Myocyte (in vitro differentiated cells): Measurements from ENCODE around the gene NOX3. TPM values are rescaled to one million over a fixed set of nuclear protein-coding genes. Genes with fewer than 3 reads are reported as not detected.

ENCODE experiments used
- DNase-seq: peaks from one replicate; pipeline ENCODE4 v3.0.0-alpha.2; 2012; ENCODE audit warnings: low read depth
- total RNA-seq: library from RNA; depleted of rRNA; stranded (reverse); fragments of >200 nt; gene quantifications from 2 replicates; pipeline ENCODE4 v1.2.3, GENCODE V29; 2014

The NOX3 gene
- total RNA-seq, 1 donor from 2014 or later: not detected

DNA sequence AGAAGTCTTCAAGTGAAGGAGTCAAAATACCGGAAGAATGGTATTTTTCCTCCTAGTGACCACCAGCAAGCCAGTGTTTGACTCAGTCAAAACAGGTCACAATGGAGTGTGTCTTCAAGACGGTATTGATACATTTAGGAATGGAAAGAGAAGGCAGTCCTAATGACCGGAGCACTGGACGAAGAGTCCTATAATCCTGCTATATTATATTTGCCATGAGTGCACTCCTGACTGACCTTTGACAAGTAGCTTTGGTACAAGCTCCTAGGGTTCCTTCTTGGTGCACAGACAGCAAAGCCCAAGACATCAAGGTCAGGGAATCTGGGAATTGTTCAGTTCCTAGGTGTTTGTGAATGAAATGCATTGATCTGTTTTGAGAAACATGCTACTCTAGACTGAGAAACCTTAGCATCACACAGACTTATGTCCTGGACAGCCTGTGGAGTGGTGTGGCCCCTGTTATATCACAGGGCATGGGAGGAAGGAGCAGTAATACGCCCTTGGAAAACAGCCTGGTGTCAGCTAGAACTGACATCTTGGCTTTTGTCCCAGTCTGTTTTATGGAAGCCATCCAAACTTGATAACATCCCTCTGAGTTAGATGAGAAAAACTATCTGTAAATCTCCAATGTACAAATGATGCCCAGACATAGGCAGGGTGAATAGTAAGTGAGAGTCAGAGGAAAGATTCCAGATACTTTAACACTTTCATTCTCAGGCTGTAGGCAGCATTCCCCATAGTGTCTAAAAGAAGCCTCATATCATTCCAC is 18.5 kb downstream of the NOX3 start:
- DNase-seq: peak; percentile 10

DNA sequence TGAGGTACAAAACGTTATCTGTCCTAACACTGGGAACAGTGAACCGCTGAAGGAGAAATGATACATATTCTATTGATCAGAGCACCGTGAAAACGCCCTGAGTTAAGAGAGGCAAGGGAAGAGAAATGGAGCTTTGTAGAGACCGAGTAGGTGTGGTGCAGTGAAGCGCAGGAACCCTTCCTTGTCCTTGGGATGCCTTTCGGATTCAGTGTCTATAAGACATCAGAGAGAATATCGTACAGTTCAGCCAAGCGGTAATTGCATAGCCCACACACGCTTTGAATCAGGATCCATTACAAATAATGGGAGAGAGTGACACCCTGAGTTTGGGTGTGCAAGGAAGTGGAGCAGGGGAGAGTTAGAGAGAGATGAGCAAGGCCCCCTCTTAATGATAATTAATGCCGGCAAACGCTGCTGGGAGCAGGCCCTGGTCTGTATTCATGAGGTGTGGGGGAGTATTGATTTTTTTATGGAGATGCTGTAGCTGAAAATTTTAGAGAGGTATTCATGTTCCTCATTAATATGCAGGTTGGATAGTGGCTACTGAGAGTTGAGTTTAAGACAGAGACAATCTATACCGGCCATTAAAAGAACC is 20.7 kb downstream of the NOX3 start:
- no peak for DNase-seq

DNA sequence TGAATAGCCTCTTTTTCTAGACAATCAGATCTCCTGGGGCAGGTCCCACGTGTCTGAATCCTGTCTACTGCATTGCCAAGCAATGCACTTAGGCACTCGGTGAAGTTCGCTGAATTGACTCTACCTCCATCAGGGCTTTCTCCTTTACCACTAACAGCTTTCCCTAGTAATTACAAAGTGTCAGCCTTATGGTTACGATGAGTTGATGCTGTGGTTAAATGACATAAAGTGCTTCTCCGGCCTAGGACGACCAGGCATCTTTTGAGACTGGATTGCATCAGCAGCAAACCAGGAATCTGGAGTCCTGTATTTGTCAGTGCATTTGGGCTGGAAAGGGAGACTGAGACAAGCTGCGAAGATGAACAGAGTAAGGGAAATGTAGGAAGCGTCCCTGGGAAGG is 21.5 kb downstream of the NOX3 start:
- DNase-seq: no peak

DNA sequence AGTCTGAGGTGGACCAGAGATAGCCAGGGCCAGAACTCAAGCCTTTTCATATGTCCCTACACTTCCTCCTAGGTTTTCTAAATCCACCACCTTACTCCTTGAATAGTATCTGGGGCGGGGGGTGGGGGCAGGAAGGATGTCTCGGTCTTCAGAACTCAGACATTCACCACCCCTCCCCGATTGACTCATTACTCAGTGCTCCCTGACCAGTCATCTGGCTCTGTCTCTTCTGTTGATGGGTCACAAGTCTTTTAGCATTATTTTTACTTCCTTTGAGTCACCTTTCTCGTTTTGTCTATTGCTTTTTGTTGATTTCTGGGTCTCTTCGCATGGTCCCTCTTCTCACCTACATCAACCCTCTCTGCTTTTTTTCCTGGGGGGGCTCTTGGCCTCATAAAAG is 23.3 kb downstream of the NOX3 start:
- DNase-seq: no peak

DNA sequence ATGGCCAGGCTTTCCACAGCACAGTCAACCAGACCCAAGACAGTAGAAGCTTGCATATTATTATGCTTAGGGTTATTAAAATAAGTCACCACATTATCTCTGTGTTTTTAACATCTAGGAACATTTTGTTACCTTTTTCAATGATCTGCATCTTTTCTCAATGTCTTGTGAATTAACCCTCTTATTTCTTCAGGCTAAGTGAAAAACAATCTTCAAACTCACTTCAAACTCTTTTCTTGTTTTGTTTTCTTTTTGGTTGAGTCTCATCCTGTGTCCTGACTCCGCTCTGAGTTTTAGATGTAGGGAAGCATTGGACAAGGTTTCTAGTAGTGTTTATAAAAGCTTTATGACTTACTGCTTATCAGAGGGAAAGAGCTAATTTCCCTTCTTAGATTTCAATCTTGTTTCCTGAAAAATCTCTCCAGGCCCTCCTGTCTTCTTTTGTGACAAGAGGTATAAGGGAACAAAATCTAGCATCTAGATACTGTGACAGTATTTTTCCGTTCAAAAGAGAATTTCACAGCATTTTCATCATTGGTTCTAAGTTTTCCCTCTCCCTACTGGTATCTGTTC is 26.2 kb downstream of the NOX3 start:
- no peak for DNase-seq

DNA sequence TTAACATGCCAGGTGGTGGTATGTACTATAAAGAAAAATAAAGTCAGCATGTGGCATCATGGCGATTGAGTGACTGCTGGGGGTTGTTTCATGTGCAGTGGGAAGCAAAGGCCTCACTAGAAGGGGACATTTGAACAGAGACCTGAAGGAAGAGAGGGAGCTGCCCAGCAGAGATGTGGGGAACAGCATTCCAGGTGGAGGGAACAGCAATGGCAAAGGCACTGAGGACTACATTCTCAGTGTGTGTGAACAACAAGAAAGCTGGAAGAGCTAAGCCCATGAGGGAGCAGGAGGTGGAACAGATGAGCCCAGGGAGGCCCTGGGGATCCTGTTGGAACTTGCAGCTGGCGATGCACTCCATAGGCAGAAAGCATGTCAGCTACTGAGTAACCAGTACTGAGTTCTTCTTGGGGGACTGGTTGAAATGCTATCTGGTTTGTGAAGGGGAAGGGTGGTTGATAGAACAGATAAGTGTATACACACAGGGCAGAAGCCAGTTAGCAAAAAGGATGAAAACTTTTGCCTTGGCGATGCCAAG is 29.2 kb downstream of the NOX3 start:
- DNase-seq: no peak

DNA sequence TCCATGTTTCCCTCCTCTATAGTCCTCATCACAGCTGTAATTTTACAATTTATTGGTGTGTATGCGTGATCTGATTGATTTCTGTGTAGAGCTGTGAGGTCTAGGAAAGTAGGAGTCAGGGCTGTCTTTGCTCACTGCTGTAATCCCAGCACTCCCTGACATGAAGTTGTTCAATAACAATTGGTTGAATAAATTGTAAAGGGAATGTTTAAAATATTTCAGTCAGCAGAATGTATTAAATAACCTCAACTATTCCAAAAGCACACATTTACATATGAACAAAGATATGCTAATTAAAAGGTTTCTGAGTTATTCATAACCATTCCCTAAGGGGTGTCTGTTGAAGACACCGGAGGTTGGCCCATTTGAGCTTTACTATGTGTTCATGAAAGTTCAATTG is 31.5 kb downstream of the NOX3 start:
- no peak for DNase-seq

DNA sequence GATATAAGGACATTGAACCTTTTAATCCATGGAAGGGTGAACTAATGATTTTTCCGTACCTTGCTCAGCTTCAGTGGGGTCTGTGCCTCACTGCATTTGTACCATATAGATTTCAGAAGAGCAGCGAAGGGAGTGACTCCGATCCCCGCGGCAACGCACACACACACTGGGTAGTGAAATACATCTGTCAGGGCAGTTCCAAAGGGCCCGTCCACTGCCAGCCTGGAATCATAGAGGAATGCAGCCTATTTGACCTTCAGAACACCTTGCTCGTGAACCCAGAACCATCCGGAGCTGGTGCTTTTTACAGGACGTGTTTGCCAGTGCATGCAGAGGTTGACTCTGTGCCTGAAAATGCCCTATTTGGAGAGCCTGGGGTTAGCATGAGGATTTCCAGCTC is 33.0 kb downstream of the NOX3 start:
- no peak for DNase-seq

DNA sequence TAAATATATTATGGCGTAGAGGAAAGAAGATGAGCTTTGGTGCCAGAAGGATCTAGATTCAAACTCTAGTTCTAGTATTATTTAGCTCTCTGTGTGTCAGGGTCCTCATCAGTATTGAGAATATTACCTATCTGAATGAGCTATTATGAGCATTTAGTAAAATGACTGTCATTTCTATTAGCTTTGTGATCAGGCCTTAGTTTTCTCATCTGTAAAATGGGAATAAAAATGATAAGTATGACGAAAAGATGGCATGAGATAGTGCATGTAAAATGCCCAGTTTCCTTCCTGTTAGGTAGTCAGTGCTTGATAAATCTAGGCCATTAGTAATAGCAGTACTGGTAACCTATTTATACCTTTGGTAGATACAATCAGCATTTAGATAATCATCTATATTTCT is 35.1 kb downstream of the NOX3 start:
- no peak for DNase-seq

DNA sequence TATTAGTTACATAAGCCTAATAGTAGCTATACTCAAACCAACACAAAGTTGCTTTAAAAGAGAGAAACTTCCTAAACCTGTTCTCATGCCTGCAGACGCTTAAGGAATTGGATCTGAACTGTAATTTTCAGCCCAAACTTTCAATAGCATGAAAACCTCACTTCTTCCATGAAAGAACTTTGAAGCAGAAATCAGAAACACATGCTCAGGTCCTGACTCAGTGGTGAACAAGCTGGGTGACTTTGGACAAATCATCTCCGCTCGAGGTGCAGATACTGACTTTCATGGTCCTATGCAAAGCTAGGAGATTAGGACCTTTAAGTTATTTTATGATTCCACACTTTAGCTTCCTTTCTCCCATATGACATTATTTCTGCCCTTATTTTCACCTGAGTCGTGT is 36.5 kb downstream of the NOX3 start:
- no peak for DNase-seq

DNA sequence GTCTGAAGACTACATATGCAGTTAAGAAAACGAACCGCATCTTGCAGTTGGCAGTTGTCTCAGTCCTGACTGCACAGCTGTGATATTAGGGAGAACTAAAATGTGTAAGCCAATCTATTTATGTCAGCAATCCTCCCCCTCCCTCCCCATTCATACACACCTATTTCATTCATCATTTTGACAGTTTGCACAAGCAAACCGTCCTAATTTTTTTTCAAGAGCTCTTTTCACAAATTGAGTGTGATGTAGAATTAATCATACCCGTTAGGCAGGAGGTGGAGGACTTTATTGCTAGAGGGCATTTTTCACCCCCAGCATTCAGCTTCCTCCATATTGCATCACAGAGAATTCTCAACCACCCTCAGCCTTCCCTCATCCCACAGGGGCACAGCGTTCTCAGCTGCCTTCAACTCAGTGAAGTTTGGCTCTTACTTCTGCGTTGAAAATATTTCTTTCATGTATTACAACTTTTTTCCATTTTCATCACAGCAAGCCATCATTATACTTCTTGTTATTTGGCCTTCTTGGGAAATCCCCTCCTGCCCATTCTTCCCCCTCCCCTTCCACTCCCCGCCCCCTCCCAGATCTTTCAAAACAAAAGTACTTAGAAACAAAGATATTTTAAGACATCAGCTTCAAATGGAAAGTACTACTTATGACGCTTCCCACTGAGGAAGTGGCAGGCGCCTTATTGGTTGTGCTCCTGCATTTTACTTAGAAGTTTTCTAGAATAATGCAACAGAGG is 37.5 kb downstream of the NOX3 start:
- DNase-seq: peak; percentile 59

DNA sequence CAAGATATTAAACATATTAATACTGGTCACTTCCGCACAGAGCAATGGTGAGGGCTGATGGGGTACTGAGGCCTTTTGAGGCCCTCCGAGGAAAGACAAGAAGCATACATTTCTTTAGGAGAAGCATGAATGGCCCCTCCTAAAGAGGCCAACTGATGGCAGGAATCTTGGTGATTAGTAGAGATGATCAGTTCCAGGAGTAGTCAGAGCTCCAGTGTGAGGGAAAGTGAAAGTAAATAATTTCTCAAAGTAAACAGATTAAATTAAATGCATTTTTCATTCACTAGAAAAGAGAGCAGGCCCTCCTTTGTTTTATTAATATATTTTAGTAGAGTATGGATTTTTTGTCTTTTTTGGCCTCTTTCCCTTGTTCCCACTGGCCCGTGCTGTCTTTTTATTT is 38.2 kb downstream of the NOX3 start:
- no peak for DNase-seq

DNA sequence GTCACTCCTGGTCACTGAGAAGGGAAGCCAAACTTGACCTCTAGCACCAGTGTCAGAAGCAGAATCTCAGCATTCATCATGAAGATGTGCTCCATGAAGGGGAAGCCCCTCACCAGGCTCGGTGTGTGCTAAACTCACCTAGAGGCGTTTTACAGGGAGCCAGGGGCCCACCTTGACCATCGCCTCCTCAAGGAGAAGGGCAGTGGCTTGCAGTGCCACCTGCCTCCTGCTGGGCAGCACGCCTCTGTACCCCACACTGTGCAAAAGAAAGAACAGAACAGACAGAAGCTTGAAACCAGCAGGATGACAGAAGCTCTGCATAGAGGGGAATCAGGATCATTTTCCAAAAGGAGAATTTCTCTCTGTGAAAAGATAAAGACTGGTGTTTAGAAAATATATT is 39.7 kb downstream of the NOX3 start:
- no peak for DNase-seq

DNA sequence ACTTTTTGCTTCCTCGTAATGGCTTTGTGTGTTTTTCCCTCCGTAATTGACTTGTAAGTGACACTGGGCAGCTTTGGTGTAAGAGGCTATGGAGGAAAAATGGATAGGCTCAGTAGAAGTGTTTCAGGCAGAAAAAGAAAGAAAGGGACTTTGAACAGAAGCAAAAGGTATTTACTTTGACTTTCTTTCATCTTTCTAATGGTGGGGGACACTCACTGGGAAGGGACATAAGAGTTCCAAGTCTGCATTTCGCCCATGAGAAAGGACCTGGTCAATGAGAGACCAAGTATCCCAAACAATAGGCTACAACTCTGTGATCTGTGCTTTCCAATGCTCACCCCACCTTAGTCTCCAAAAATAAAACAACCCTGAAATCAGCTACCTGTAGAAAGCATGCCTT is 41.6 kb downstream of the NOX3 start:
- no peak for DNase-seq

DNA sequence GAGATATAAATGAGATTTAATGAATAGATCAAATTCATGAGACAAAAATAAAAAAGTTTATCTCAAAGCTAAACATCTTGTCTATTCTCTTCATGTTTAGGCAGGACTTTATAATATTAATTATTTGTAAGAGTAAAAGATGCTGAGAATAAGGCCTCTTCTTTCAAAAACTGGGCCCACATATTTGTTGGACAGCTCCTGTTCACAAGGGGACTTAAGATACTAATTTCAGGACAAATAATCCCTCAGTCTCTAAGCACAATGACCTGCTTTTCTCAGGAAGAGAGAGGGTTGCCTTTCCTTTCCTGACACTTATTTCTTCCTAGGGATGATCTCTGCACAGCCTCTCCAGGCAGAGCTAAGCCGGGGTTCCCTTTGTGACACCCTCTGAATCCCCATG is 43.3 kb downstream of the NOX3 start:
- DNase-seq: peak; percentile 13

DNA sequence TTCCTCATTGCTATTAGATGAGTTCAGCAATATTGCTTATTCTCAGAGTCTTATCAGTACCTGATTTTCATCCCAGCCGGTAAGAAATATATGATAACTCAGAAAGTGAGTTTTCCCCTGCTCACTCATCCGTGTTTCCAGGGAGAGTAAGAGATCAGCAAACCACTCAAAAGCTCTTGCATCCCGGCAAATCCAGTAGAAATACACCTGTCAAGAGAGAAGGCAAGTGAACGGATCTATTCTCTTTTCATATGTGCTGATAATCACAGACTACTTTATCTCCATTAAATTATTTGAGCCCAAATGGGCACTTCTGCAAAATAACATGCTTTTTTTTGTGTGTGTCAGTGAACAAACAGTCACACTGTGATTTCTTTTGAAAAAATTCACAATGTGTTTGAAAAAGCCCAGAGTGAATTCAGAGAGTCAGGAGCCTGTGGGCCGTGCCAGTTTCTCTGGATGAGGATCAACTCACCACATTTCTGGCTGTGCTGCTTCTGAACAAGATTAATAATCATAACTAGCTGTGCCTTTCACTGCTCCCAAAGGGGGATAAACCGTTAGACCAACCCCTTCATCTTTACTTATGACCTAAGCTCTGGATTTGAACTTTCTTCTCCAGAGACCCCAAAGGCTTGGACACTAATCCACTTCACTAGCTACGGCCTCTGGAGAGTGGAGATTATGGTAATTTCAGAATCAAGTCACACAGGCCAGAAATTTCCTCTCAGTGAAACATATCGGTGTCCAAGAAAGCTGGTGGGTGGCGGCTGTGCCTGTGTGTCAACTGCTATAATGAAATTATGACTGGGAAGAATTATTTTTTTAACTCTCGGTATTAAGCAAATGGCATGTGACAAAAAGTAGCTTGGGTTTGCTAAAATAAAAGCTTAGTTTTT is 44.2 kb downstream of the NOX3 start:
- no peak for DNase-seq

DNA sequence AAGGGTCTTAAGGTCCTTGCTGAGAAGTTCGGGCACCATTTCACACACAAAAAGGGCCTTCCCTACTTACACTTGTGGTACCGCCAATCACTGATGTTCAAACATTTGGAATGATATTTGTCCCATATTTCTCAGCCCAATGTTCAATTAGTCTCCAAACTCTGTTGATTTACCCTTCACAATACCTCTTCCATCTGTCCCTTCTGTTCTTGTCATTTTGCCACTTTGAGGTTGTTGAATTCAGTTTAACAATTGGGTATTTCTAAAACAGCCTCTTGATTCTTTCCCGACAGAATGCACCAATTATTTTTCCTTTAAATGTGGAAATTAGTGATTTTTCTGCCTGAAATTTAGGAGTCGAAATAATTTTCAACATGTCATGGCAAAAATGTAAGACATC is 46.2 kb downstream of the NOX3 start:
- no peak for DNase-seq

DNA sequence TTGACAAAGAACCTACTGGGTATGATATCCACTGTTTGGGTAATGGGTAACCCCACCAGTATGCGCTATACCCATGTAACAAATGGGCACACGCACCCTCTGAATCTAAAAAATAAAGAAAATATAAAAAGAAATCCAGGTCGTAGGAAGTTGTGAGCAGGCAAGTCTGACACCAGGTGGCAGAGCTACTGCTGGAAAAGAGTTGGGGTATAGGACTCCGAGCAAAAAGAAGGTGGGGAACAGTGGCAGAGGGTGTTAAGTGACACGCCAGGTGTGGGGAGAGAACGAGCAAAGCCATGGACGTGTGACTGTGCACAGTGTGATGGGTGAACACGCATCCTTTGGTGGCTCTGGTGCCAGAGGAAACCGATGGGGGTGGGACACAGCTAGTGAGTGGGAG is 46.7 kb downstream of the NOX3 start:
- DNase-seq: no peak

DNA sequence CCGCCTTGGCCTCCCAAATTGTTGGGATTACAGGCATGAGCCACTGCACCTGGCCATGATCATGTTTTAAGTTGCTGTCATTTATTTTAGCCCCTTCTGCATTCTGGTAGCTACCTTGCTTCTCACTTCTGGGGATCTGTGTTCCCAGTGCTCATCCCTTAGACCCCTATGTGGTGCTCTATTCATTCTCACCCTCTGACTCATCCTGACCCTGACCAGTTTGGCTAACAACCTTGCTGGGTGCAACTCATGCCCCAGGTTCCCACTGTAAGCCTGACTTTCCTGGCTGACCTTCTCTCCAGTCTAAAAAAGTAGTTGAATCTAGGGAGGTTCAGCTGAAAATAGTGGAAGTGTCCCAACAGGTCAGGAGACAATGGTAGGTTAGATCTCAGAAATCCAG is 47.4 kb downstream of the NOX3 start:
- DNase-seq: no peak

DNA sequence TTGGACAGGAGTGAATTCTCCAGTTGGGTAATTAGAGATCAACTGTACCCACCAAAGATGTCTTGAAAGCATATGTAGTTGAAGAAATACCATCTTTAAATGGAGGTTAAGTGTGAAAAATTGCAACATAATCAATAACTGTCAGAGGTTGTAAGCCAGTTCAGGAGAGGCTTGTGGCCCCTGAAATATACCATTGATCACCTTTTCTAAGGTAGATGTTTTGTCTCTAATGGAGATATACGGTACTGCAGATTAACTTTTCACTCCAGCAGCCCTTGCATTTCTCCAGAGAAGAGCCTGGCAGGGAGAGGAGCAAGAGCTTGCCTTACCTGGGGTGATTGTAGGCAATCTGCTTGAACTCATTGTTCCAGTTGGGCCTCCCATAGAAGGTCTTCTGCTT is 48.8 kb downstream of the NOX3 start:
- DNase-seq: no peak

DNA sequence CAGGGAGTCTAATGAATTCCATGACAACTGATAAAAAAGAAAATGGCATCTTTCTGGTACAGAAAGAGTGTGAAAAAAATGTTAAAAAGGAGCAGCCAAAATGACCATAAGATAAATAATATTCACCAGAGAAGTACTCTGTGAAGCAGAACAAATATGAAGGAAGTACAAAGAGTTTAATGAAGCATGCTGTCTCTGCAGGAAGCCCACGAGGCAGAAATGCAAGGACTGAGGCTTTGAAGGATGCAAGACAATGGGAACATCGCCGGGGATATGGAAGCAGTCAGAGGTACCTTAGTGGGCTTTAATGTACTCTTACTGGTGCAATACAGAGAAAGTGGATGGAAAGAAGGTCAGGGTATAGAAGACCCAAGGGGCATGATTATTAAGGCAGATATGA is 50.7 kb downstream of the NOX3 start:
- DNase-seq: no peak
